ENCODE data around the gene GRIN1. TPM values are rescaled to one million over a fixed set of nuclear protein-coding genes. Genes with fewer than 3 reads are reported as not detected.

Gene GRIN1
- total and polyA plus RNA-seq, 2 of the 13 experiments (the other 11 are each of a cell fraction or from before 2014, with no cell fraction given): 0.13 TPM; not detected in 1

DNA sequence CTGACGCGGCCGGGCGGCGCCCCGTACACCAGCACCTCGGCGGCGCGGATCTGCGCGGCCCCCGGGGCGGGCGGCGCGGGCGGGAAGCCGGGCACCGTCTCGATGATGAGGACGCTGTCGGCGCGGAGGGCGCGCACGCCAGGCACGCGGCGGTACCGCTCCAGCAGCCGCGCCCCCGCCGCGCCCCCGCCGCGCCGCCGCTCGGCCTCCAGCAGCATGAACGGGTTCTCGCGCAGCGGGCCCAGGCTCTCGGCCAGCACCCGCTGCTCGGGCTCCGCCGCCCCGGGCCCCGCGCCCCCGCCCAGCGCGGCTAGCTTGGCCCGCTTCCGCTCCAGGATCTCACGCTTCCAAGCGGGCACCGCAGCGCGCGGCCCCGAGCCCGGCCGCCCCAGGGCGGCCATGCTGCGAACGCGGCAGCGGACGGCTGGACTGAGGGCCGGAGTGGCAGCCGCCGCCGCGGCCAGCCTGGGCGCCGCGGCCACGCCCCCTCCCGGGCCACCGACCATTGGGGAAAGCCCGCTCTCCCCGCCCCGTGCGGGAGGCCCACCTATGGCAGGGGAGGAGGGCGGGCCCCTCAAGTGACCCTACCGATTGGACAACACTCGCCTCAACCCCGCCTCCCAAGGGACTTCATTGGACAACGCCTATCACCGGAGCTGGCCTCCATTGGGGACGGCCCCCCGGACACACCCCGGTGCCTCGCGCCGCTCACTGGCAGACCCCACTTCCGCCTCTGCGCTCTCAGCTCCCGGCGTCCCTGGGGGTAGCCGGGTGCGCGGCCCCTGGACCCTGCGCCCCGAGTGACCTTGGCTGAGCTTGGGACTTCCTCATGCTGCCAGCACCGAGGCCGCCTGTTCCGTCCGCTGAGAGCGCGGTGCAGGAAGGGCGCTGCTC is 61.6 kb downstream of the GRIN1 start, which contains the start of gene TPRN (continued):
- 0 out of 2 replicates have a peak, but pooled peaks have one; percentile 55 for TF ChIP-seq ARNTL (CRISPR knock-in tag; IDR thresholded peaks at IDR 0.05)
- TF ChIP-seq ZNF280B (CRISPR knock-in tag; IDR thresholded peaks at IDR 0.05; ENCODE audit: borderline replicate concordance): peak; percentile 88; the same call in 1 of the 2 replicates
- TF ChIP-seq ZNF326 (CRISPR knock-in tag; IDR thresholded peaks at IDR 0.05; ENCODE audit: borderline replicate concordance): peak; percentile 70; the same call in 1 of the 2 replicates
- no peak for TF ChIP-seq ETS1 (CRISPR knock-in tag; IDR thresholded peaks at IDR 0.05)
- TF ChIP-seq GATAD2A (CRISPR knock-in tag; IDR thresholded peaks at IDR 0.05): peak; percentile 80
- TF ChIP-seq ZSCAN12 (CRISPR knock-in tag; IDR thresholded peaks at IDR 0.05): peak; percentile 92
- TF ChIP-seq BCL3 (CRISPR knock-in tag; IDR thresholded peaks at IDR 0.05): peak; percentile 87
- peak; percentile 61; the same call in 1 of the 2 replicates for TF ChIP-seq ZNF605 (CRISPR knock-in tag; IDR thresholded peaks at IDR 0.05)
- 0 out of 2 replicates have a peak, but pooled peaks have one; percentile 50 for TF ChIP-seq ZSCAN29 (CRISPR knock-in tag; conservative IDR thresholded peaks at IDR 0.05)
- no peak for TF ChIP-seq EEA1 (CRISPR knock-in tag; IDR thresholded peaks at IDR 0.05; ENCODE audit: borderline replicate concordance)
- TF ChIP-seq CBX1 (IDR thresholded peaks at IDR 0.05; ENCODE audit: low read depth): peak; percentile 55
- TF ChIP-seq TAF1 (CRISPR knock-in tag; IDR thresholded peaks at IDR 0.05): peak; percentile 89
- 0 out of 2 replicates have a peak, but pooled peaks have one; percentile 35 for TF ChIP-seq POGZ (CRISPR knock-in tag; IDR thresholded peaks at IDR 0.05)
- TF ChIP-seq, protein P1, sequence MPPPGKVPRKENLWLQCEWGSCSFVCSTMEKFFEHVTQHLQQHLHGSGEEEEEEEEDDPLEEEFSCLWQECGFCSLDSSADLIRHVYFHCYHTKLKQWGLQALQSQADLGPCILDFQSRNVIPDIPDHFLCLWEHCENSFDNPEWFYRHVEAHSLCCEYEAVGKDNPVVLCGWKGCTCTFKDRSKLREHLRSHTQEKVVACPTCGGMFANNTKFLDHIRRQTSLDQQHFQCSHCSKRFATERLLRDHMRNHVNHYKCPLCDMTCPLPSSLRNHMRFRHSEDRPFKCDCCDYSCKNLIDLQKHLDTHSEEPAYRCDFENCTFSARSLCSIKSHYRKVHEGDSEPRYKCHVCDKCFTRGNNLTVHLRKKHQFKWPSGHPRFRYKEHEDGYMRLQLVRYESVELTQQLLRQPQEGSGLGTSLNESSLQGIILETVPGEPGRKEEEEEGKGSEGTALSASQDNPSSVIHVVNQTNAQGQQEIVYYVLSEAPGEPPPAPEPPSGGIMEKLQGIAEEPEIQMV (CRISPR knock-in tag; IDR thresholded peaks at IDR 0.05; ENCODE audit: low read depth): 0 out of 2 replicates have a peak, but pooled peaks have one; percentile 18
- TF ChIP-seq MYC (CRISPR knock-in tag; IDR thresholded peaks at IDR 0.05; ENCODE audit: borderline replicate concordance): peak; percentile 94
- TF ChIP-seq PCBP2 (optimal IDR thresholded peaks at IDR 0.05; ENCODE audit: low read depth, low read length, poor library complexity, severe bottlenecking): no peak
- TF ChIP-seq, protein P2, sequence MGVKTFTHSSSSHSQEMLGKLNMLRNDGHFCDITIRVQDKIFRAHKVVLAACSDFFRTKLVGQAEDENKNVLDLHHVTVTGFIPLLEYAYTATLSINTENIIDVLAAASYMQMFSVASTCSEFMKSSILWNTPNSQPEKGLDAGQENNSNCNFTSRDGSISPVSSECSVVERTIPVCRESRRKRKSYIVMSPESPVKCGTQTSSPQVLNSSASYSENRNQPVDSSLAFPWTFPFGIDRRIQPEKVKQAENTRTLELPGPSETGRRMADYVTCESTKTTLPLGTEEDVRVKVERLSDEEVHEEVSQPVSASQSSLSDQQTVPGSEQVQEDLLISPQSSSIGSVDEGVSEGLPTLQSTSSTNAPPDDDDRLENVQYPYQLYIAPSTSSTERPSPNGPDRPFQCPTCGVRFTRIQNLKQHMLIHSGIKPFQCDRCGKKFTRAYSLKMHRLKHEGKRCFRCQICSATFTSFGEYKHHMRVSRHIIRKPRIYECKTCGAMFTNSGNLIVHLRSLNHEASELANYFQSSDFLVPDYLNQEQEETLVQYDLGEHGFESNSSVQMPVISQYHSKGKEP (CRISPR knock-in tag; IDR thresholded peaks at IDR 0.05): no peak
- 0 out of 2 replicates have a peak, but pooled peaks have one; percentile 0 for TF ChIP-seq ZSCAN20 (CRISPR knock-in tag; IDR thresholded peaks at IDR 0.05; ENCODE audit: borderline replicate concordance)
- TF ChIP-seq RFX5 (IDR thresholded peaks at IDR 0.05; ENCODE audit: low read depth, low read length): 0 out of 2 replicates have a peak, but pooled peaks have one; percentile 36

All from HepG2 (cell line).